H9 (cell line): Measurements from ENCODE around the gene STAT1. TPM values are rescaled to one million over a fixed set of nuclear protein-coding genes. Genes with fewer than 3 reads are reported as not detected.

Source experiments
- DNase-seq: peaks from one replicate; pipeline ENCODE4 v3.0.0-alpha.2; 2017
- H2AFZ ChIP-seq: one replicate; pipeline ENCODE4 v1.6.1; 2013; ENCODE audit warnings: mild to moderate bottlenecking, low read length, control low read depth, moderate library complexity
- H2AK5ac ChIP-seq: 2 replicates; pipeline ENCODE4 v1.6.1; 2013; ENCODE audit warnings: low read length, control low read depth, mixed read lengths; ENCODE audit not compliant: insufficient read length
- H2BK120ac ChIP-seq: one replicate; pipeline ENCODE4 v1.6.1; 2013; ENCODE audit warnings: low read depth, mild to moderate bottlenecking, low read length, control low read depth, inconsistent platforms; ENCODE audit not compliant: poor library complexity, severe bottlenecking
- H2BK12ac ChIP-seq: 2 replicates; pipeline ENCODE4 v1.6.1; 2013; ENCODE audit warnings: low read length, control low read depth, mixed read lengths, low read depth; ENCODE audit not compliant: insufficient read length
- H2BK15ac ChIP-seq: 2 replicates; pipeline ENCODE4 v1.6.1; 2013; ENCODE audit warnings: low read depth, low read length, control low read depth
- H2BK20ac ChIP-seq: one replicate; pipeline ENCODE4 v1.6.1; 2013; ENCODE audit warnings: low read depth, mild to moderate bottlenecking, low read length, control low read depth, inconsistent platforms; ENCODE audit not compliant: poor library complexity, severe bottlenecking
- H2BK5ac ChIP-seq: 2 replicates; pipeline ENCODE4 v1.6.1; 2013; ENCODE audit warnings: low read length, control low read depth, mixed read lengths; ENCODE audit not compliant: insufficient read length
- H3K14ac ChIP-seq: 2 replicates; pipeline ENCODE4 v1.6.1; 2013; ENCODE audit warnings: low read length, control low read depth; ENCODE audit not compliant: insufficient read depth
- H3K18ac ChIP-seq: 2 replicates; pipeline ENCODE4 v1.6.1; 2013; ENCODE audit warnings: low read depth, mild to moderate bottlenecking, mixed read lengths, low read length, control low read depth; ENCODE audit not compliant: insufficient read length
- H3K23ac ChIP-seq: 2 replicates; pipeline ENCODE4 v1.6.1; 2013; ENCODE audit warnings: low read length, control low read depth, mixed read lengths, low read depth; ENCODE audit not compliant: insufficient read length
- H3K23me2 ChIP-seq: 2 replicates; pipeline ENCODE4 v1.6.1; 2013; ENCODE audit warnings: low read depth, mild to moderate bottlenecking, mixed read lengths, low read length, control low read depth; ENCODE audit not compliant: insufficient read length, poor library complexity, severe bottlenecking
- H3K27ac ChIP-seq: 2 replicates; pipeline ENCODE4 v1.5.1; 2013; ENCODE audit warnings: low read length, control low read depth, mixed read lengths, low read depth; ENCODE audit not compliant: insufficient read length
- H3K27me3 ChIP-seq: 2 replicates; pipeline ENCODE4 v1.6.1; 2013; ENCODE audit warnings: low read length, control low read depth, inconsistent platforms; ENCODE audit not compliant: insufficient read depth
- H3K4ac ChIP-seq: 2 replicates; pipeline ENCODE4 v1.6.1; 2013; ENCODE audit warnings: low read depth, mild to moderate bottlenecking, control low read depth, inconsistent platforms, low read length, moderate library complexity
- H3K4me1 ChIP-seq: 2 replicates; pipeline ENCODE4 v1.6.1; 2013; ENCODE audit warnings: low read length, control low read depth, inconsistent platforms; ENCODE audit not compliant: insufficient read depth
- H3K4me2 ChIP-seq: 2 replicates; pipeline ENCODE4 v1.6.1; 2013; ENCODE audit warnings: low read length, control low read depth, mixed read lengths; ENCODE audit not compliant: insufficient read length, insufficient read depth
- H3K56ac ChIP-seq: 2 replicates; pipeline ENCODE4 v1.6.1; 2013; ENCODE audit warnings: low read depth, mild to moderate bottlenecking, mixed read lengths, low read length, control low read depth; ENCODE audit not compliant: insufficient read length
- H3K79me1 ChIP-seq: 2 replicates; pipeline ENCODE4 v1.6.1; 2013; ENCODE audit warnings: low read depth, mild to moderate bottlenecking, moderate library complexity, low read length, control low read depth, inconsistent platforms; ENCODE audit not compliant: insufficient read depth, poor library complexity, severe bottlenecking
- H3K79me2 ChIP-seq: 2 replicates; pipeline ENCODE4 v1.6.1; 2013; ENCODE audit warnings: low read length, control low read depth, inconsistent platforms; ENCODE audit not compliant: insufficient read depth
- H3K9ac ChIP-seq: 2 replicates; pipeline ENCODE4 v1.6.1; 2013; ENCODE audit warnings: low read length, control low read depth, mixed read lengths; ENCODE audit not compliant: insufficient read length; ENCODE audit errors: extremely low read depth
- H3K9me3 ChIP-seq: one replicate; pipeline ENCODE4 v1.6.1; 2013; ENCODE audit warnings: low read depth, low read length, inconsistent platforms; ENCODE audit not compliant: control insufficient read depth
- H3T11ph ChIP-seq: one replicate; pipeline ENCODE4 v1.6.1; 2013; ENCODE audit warnings: mild to moderate bottlenecking, low read length, control low read depth, inconsistent platforms
- H4K20me1 ChIP-seq: one replicate; pipeline ENCODE4 v1.6.1; 2013; ENCODE audit not compliant: control insufficient read depth, insufficient read length, insufficient read depth
- H4K5ac ChIP-seq: 2 replicates; pipeline ENCODE4 v1.6.1; 2013; ENCODE audit warnings: low read depth, mild to moderate bottlenecking, mixed read lengths, low read length, control low read depth; ENCODE audit not compliant: insufficient read length
- H4K8ac ChIP-seq: replicated peaks from 2 replicates; pipeline ENCODE4 v1.6.1; 2013; ENCODE audit warnings: low read length, control low read depth, mixed read lengths, low read depth; ENCODE audit not compliant: insufficient read length
- H4K91ac ChIP-seq: 2 replicates; pipeline ENCODE4 v1.6.1; 2013; ENCODE audit warnings: low read depth, mild to moderate bottlenecking, moderate library complexity, mixed read lengths, low read length, control low read depth; ENCODE audit not compliant: insufficient read length
- H3K27ac Mint-ChIP-seq, 3 experiments: 2 replicates in 2 of 3; 3 replicates in 1 of 3; pipeline ENCODE4 v1.8.0; 2020 to 2021; ENCODE audit warnings: mixed read lengths in 3 of 3, mild to moderate bottlenecking in 1 of 3, moderate library complexity in 1 of 3
- H3K27me3 Mint-ChIP-seq: 2 replicates; pipeline ENCODE4 v1.8.0; 2021; ENCODE audit warnings: low read depth, mild to moderate bottlenecking, moderate library complexity, mixed read lengths
- H3K36me3 Mint-ChIP-seq, 3 experiments: 2 replicates in 2 of 3; 3 replicates in 1 of 3; pipeline ENCODE4 v1.8.0; 2020 to 2021; ENCODE audit warnings: low read depth in 3 of 3, mixed read lengths in 3 of 3; ENCODE audit not compliant: insufficient read depth in 1 of 3
- H3K4me1 Mint-ChIP-seq, 2 experiments: 2 replicates each; pipeline ENCODE4 v1.8.0; 2020; ENCODE audit warnings: mixed read lengths in 2 of 2
- H3K4me3 Mint-ChIP-seq, 2 experiments: 2 replicates in 1 of 2; 3 replicates in 1 of 2; pipeline ENCODE4 v1.8.0; 2020 to 2021; ENCODE audit warnings: mild to moderate bottlenecking in 2 of 2, mixed read lengths in 2 of 2, moderate library complexity in 1 of 2
- H3K9me3 Mint-ChIP-seq, 2 experiments: 2 replicates in 1 of 2; 3 replicates in 1 of 2; pipeline ENCODE4 v1.8.0; 2020; ENCODE audit warnings: mild to moderate bottlenecking in 2 of 2, mixed read lengths in 2 of 2, moderate library complexity in 1 of 2
- CTCF ChIP-seq: fragments of 200-600 bp; sonication (generic); conservative IDR thresholded peaks from 3 replicates; pipeline ENCODE4 v1.8.0; 2021; ENCODE audit warnings: antibody characterized with exemption, mild to moderate bottlenecking
- WGBS: extraction: QIAGEN DNeasy Blood & Tissue Kit; methylation state at CpG from one replicate; pipeline ENCODE4 v1.1.7; 2013; ENCODE audit warnings: missing lambda C conversion rate, low lambda C conversion rate, mixed read lengths; ENCODE audit not compliant: insufficient read length; ENCODE audit errors: extremely low coverage; 5-methylcytosine and 5-hydroxymethylcytosine counted together
- total RNA-seq: library from RNA; stranded (reverse); gene quantifications from 2 replicates; pipeline ENCODE4 v1.2.1, GENCODE V29; 2021

STAT1 gene
- total RNA-seq, 1 experiment from 2014 or later, result 48.1 TPM

- TF ChIP-seq CTCF, result no peak
- Histone ChIP-seq H2AFZ (no peak overlapping the region), H3K56ac (no peak overlapping the region), H2BK120ac (no peak overlapping the region), H3K23me2 (no peaks in the 10 kb centered on the region), H4K5ac (no peak overlapping the region), H3K4me2 (no peak overlapping the region), H3K14ac (no peak overlapping the region), H3K79me2 (no peaks in the 10 kb centered on the region), H3K79me1 (no peaks in the 10 kb centered on the region), H3K4me1 (no peaks in the 10 kb centered on the region; the same call in 1 of the 2 replicates), H3K23ac (no peak overlapping the region), H3K9me3 (no peaks in the 10 kb centered on the region), H3K27me3 (no peaks in the 10 kb centered on the region), H3K18ac (no peak overlapping the region), H4K8ac (no peak overlapping the region), H2BK20ac (no peak overlapping the region), H2BK15ac (no peak overlapping the region), H4K91ac (no peak overlapping the region), H2AK5ac (no peak overlapping the region), H2BK12ac (no peak overlapping the region), H2BK5ac (no peak overlapping the region), H3K4ac (no peak overlapping the region), H3K9ac (no peak overlapping the region), H3K27ac (no peak overlapping the region), H4K20me1 (no peaks in the 10 kb centered on the region), H3T11ph (no peak overlapping the region)
- no peaks in the 10 kb centered on the region; a peak in 1 of 7 replicates for H3K36me3 Mint-ChIP-seq
- peaks cover 8 to 9% of the 10 kb centered on the region in 2 experiments for H3K4me1 Mint-ChIP-seq
- H3K27me3 Mint-ChIP-seq, result no peaks in the 10 kb centered on the region
- no peak overlapping the region for H3K27ac Mint-ChIP-seq
- H3K4me3 Mint-ChIP-seq, result no peak overlapping the region
- no CpG with 5 or more reads among the region's 2 CpGs for WGBS
- H3K9me3 Mint-ChIP-seq, result no peaks in the 10 kb centered on the region
- no peak for DNase-seq
Observed at GRCh38 chr2:190948671-190949070, 65.3 kb downstream of the STAT1 start.
